Subcutaneous adipose tissue (tissue), 4 donors: ENCODE data around the gene CYTH1. TPM values are rescaled to one million over a fixed set of nuclear protein-coding genes. Genes with fewer than 3 reads are reported as not detected.

Experiments
- CTCF ChIP-seq: fragments of 450-650 bp; IDR thresholded peaks from one replicate; pipeline ENCODE4 v1.5.1; 2016; ENCODE audit warnings: low read depth, mild to moderate bottlenecking, control low read depth, antibody characterized with exemption, moderate library complexity
- total RNA-seq, 4 donors: library from RNA; depleted of rRNA; stranded (reverse); fragments of >200 nt; gene quantifications; one replicate each; pipeline ENCODE4 v1.1.0, GENCODE V29; 2016

CYTH1 gene
- total RNA-seq, 4 donors from 2014 or later, result 54.0 to 86.5 (median 71.1) TPM

- no peak for TF ChIP-seq CTCF
These were observed 126.7 kb downstream of the CYTH1 start for GRCh38 chr17:78655251-78655940.

GRCh38 chr17:78654325-78654724, 127.7 kb downstream of the CYTH1 start:
- no peak for TF ChIP-seq CTCF

GRCh38 chr17:78653382-78653781, 128.7 kb downstream of the CYTH1 start:
- no peak for TF ChIP-seq CTCF

- TF ChIP-seq CTCF, result no peak
These were observed 129.2 kb downstream of the CYTH1 start for GRCh38 chr17:78652913-78653312.

GRCh38 chr17:78652024-78652423, 130.0 kb downstream of the CYTH1 start:
- no peak for TF ChIP-seq CTCF

- TF ChIP-seq CTCF, result no peak
These were observed 130.5 kb downstream of the CYTH1 start for GRCh38 chr17:78651554-78651953.

GRCh38 chr17:78650093-78650715, 131.9 kb downstream of the CYTH1 start:
- no peak for TF ChIP-seq CTCF
